Mucosa of rectum (tissue), 2 donors: ENCODE measurements around the gene CD99.

Source experiments
- H3K27ac ChIP-seq, 2 donors: one replicate each; pipeline ENCODE4 v1.7.0; 2013; ENCODE audit warnings: inconsistent platforms in 2 of 2, low read depth in 2 of 2, low read length in 2 of 2
- H3K27me3 ChIP-seq, 2 donors: one replicate each; pipeline ENCODE4 v1.7.0; 2013; ENCODE audit warnings: low read length in 2 of 2; ENCODE audit not compliant: control insufficient read depth in 2 of 2, insufficient read depth in 2 of 2
- H3K36me3 ChIP-seq, 2 donors: one replicate each; pipeline ENCODE4 v1.7.0; 2013; ENCODE audit warnings: low read length in 2 of 2; ENCODE audit not compliant: control insufficient read depth in 2 of 2, insufficient read depth in 2 of 2
- H3K4me1 ChIP-seq, 2 donors: one replicate each; pipeline ENCODE4 v1.7.0; 2013; ENCODE audit warnings: low read length in 2 of 2, mild to moderate bottlenecking in 1 of 2; ENCODE audit not compliant: control insufficient read depth in 2 of 2, insufficient read depth in 2 of 2
- H3K4me3 ChIP-seq, 2 donors: one replicate each; pipeline ENCODE4 v1.7.0; 2013; ENCODE audit warnings: low read length in 2 of 2
- H3K9ac ChIP-seq, 2 donors: one replicate each; pipeline ENCODE4 v1.7.0; 2013; ENCODE audit warnings: low read length in 2 of 2, low read depth in 1 of 2, mild to moderate bottlenecking in 1 of 2
- H3K9me3 ChIP-seq, 2 donors: one replicate each; pipeline ENCODE4 v1.7.0; 2013; ENCODE audit warnings: low read length in 2 of 2; ENCODE audit not compliant: control insufficient read depth in 2 of 2
- donor health status: healthy.
- donor health status: Normal muscosa, but diverticular disease.

Gene CD99

DNA sequence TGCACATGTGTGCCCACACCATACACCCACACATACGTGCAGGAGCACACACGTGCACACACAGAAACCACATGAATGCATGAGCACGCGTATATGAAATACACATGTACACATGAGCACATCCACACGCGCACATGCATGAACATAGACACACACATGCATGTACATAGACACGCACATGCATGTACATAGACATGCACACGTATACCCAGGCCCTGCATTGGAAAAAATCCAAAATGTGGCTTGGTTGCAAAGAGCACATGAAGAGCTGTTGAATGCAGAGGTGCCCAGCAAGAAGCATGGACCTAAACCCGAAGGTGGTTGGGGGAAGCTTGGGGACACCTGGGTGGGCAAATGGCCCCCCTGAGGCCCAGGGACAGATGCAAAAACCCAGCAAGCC lies 18.5 kb downstream of the CD99 start:
- Histone ChIP-seq H3K4me1 (peaks cover 12 to 18% of the 10 kb centered on the region in 2 donors), H3K4me3 (no peak overlapping the region), H3K36me3 (peaks cover 7 to 9% of the 10 kb centered on the region in 2 donors), H3K27ac (peak overlapping the region in 1 of 2 donors; percentile 29), H3K9ac (no peak overlapping the region), H3K27me3 (no peaks in the 10 kb centered on the region), H3K9me3 (no peaks in the 10 kb centered on the region)

DNA sequence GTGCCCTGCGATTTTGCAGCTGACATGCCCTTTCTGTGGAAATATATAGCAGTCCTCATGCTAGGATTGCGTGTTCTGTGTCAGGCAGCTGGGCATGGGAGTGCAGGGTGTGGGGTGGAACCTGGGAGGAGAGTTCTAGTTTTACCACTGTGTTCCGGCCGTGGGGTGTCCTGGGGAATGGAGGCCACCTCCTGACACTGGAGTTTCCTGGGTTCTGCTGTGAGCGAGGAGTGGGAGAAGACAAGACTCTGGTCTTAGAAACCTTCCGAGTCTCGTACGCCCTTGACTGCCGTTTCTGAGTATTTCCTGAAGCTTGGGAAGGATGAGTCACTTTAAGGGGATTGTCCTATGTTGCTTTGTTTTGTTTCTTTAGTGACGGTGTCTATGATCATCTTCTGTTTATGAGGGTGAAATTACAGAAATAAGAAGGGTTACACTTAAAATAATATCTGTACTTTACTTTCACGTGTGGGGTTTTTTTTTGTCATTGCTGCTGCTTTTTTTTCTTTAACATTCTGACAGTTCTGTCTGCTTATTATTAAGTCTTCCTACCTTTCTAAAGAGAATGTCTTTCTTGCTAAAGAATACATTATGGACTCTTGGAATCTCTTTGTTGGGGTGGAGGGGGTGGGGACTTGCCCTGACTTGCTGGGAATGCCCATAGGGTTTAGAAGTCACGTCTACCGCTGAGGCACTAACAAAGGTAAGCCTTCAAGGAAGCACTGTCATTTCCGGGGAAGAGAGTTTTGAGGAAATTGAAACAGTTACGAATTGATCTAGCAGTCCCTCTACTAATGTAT lies 19.1 kb downstream of the CD99 start:
- Histone ChIP-seq H3K9ac (peak overlapping the region in 1 of 2 donors; percentile 28), H3K27ac (peak overlapping the region; percentile 29 to 32), H3K4me3 (peak overlapping the region in 1 of 2 donors; percentile 38), H3K27me3 (no peaks in the 10 kb centered on the region), H3K36me3 (peaks cover 6 to 12% of the 10 kb centered on the region in 2 donors), H3K9me3 (no peaks in the 10 kb centered on the region), H3K4me1 (peaks cover 10 to 18% of the 10 kb centered on the region in 2 donors)

DNA sequence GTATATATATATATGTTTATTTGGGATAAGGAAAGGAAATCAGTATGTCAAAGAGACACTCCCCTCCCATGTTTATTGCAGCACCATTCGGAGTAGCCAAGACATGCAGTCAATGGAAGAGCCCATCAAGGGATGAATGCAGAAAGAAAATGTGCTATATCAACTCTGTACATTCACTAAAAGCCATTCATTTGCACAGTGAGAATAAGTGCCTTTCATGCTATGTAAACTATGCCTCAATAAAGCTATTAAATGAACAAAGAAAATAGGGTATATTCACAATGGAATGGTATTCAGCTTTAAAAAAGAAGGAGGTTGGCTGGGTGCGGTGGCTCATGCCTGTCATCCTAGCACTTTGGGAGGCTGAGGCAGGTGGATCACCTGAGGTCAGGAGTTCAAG lies 20.3 kb downstream of the CD99 start:
- Histone ChIP-seq H3K4me1 (peaks cover 10 to 18% of the 10 kb centered on the region in 2 donors), H3K36me3 (peaks cover 9 to 13% of the 10 kb centered on the region in 2 donors), H3K27me3 (no peaks in the 10 kb centered on the region), H3K9me3 (no peaks in the 10 kb centered on the region), H3K27ac (no peak overlapping the region), H3K9ac (no peak overlapping the region), H3K4me3 (no peak overlapping the region)

DNA sequence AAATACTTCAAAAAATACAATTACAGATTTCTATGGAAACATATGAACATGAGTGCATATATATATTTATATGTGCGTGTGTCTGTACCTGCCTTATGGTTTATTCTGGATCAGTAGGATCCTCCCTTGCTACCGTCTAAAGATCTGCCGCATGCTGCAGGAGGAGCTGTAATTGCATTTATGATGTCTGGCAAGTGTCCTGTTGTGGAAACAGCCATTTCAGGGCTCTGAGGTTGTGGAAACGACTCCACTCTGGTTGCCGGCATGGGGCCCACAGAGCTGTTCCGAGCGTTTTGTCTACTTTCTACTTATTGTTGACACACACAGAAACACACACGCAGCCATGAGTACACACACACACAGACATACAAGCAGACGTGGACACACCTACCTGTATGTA lies 21.3 kb downstream of the CD99 start:
- Histone ChIP-seq H3K36me3 (peaks cover 14 to 19% of the 10 kb centered on the region in 2 donors), H3K9me3 (no peaks in the 10 kb centered on the region), H3K27me3 (no peaks in the 10 kb centered on the region), H3K4me3 (no peak overlapping the region), H3K27ac (no peak overlapping the region), H3K4me1 (peaks cover 10 to 13% of the 10 kb centered on the region in 2 donors), H3K9ac (no peak overlapping the region)

DNA sequence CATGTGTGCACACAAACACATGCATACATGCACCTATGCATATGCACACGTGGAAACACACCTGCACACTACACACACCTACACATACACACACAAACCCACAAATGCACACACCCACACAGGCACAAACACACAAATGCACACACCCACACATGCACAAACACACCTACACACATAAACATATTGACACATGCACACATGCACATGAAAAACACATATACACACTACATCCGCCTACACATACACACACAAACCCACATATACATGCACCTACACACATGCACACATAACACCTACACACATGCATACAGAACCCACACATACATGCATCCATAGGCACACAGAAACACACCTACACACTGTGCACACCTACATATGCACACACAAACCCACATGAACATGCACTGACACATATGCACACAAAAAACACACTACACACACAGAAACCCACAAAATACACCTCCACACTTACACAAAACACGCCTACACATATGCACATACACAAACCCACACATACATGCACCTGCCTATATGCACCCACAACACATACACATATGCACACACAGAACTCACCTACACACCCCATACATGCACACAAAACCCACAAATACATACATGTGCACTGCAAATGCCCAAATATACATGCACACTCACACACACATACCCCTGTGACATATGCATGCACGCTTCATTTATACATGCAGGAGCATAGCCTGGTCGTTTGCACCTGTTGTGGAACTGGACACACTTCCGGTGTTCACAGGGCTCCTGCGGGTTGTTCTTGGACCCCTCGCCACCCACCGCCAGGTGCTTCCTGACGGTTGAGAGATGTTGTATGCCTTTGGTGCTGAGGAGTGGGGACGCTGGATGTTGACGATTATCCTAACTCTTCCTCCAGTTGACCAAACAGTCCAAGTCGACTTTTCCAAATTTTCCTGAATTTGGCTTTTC lies 22.1 kb downstream of the CD99 start:
- H3K27me3 ChIP-seq = no peaks in the 10 kb centered on the region
- no peak overlapping the region for H3K4me3 ChIP-seq
- no peak overlapping the region for H3K9ac ChIP-seq
- H3K36me3 ChIP-seq = peaks cover 18 to 27% of the 10 kb centered on the region in 2 donors
- H3K27ac ChIP-seq = no peak overlapping the region
- peaks cover 10 to 13% of the 10 kb centered on the region in 2 donors for H3K4me1 ChIP-seq
- H3K9me3 ChIP-seq = no peaks in the 10 kb centered on the region

DNA sequence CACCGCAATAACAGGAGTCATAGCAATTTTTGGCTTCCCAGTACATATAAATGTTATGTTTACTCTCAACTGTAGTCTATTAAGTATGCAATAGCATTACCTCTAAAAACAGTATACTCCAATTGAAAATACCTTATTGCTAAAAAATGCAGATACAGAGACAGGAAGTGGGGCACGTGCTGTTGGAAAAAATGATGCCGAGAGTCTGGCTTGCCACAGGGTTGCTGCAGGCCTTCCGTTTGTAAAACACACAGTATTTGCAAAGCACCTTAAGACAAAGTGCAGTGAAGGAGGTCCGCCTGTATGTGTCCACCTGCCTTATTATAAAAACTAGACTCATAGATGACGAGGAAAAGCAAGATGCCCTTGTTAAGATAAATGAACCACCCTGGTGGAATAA lies 23.5 kb downstream of the CD99 start:
- no peak overlapping the region for H3K4me3 ChIP-seq
- peaks cover 8 to 11% of the 10 kb centered on the region in 2 donors for H3K4me1 ChIP-seq
- H3K27ac ChIP-seq = no peak overlapping the region
- no peaks in the 10 kb centered on the region for H3K27me3 ChIP-seq
- no peaks in the 10 kb centered on the region for H3K9me3 ChIP-seq
- H3K9ac ChIP-seq = no peak overlapping the region
- peaks cover 26 to 38% of the 10 kb centered on the region in 2 donors for H3K36me3 ChIP-seq

DNA sequence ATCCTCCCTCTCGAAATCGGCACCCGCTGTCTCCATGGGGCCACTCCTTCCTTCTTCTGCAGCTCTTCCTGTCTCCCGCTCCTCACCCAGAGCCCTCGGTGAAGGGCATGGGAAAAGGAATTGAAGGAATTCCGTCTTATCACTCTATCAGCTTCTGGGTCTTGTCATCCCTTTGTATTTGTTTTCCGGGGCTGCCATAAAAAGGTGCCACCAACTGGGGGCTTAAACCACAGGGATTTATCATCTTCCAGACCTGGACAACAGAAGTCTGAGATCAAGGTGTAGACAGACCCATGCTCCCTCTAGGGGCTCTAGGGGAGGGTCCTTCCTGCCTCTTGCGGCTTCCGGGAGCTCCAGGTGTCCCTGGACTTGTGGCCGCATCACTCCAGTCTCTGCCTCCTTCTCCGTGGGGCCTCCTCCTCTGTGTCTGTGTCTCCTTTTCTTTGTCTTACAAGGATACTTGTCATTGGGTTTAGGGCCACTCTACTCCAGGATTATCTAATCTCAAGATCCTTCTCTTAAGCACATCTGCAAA lies 24.0 kb downstream of the CD99 start:
- Histone ChIP-seq H3K4me1 (peaks cover 2 to 5% of the 10 kb centered on the region in 2 donors), H3K4me3 (no peak overlapping the region), H3K27ac (no peak overlapping the region), H3K36me3 (peaks cover 28 to 43% of the 10 kb centered on the region in 2 donors), H3K9me3 (no peaks in the 10 kb centered on the region), H3K9ac (no peak overlapping the region), H3K27me3 (no peaks in the 10 kb centered on the region)

DNA sequence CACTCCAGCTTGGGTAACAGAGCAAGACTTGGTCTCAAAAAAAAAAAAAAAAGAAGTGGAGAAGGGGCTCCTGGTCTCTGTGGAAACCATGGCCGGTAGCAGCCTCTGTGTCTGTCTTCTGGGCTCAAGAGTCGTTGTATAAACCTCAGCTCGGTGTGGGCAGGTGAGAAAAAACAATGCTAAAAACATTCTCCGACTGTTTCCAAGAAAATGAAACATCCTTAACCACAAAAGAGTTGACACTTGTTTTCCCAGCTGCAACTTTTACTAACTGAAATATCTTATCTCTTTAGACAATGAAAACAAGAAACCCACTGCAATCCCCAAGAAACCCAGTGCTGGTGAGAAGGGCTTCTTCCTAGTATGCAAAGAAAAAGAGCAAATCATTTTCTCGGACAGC lies 26.2 kb downstream of the CD99 start:
- H3K27me3 ChIP-seq = no peaks in the 10 kb centered on the region
- H3K36me3 ChIP-seq = peaks cover 33 to 52% of the 10 kb centered on the region in 2 donors
- no peaks in the 10 kb centered on the region for H3K9me3 ChIP-seq
- H3K4me3 ChIP-seq = no peak overlapping the region
- no peak overlapping the region for H3K27ac ChIP-seq
- no peaks in the 10 kb centered on the region for H3K4me1 ChIP-seq
- no peak overlapping the region for H3K9ac ChIP-seq

DNA sequence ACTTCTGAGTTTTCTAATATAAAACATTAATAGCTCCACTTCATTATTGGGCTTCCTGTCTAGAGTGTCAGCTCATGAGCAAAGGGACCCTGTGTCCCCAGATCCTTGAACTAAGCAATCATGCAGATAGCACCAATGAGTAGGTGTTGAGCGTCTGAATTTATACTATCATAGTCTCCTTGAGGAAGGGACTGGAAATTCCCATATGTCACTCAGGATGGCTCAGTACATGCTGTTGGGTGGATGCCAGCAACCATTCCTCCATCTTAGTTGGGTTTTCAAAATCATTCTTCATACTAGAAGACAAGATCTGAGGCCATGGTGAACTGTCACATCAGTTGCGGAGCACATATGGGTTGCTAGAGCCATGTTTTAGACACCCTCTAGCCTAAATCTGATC lies 27.7 kb downstream of the CD99 start:
- no peaks in the 10 kb centered on the region for H3K27me3 ChIP-seq
- H3K9me3 ChIP-seq = no peaks in the 10 kb centered on the region
- H3K36me3 ChIP-seq = peaks cover 42 to 61% of the 10 kb centered on the region in 2 donors

More for the DNA sequence above, 27.7 kb downstream of the CD99 start:
- Histone ChIP-seq H3K27ac (no peak overlapping the region), H3K9ac (no peak overlapping the region), H3K4me1 (no peaks in the 10 kb centered on the region), H3K4me3 (no peak overlapping the region)
